Astrocyte (in vitro differentiated cells and primary cell): ENCODE measurements around the gene TBC1D5. TPM values are rescaled to one million over a fixed set of nuclear protein-coding genes. Genes with fewer than 3 reads are reported as not detected.

ENCODE experiments used
- DNase-seq: peaks from one replicate; pipeline ENCODE4 v3.0.0-alpha.2; 2010; ENCODE audit warnings: low read depth
- FAIRE-seq: peaks from 2 replicates; lab custom pipeline; 2011; peaks lifted over from hg19 to GRCh38; lab: Jason Lieb, UNC
- H2AFZ ChIP-seq: 2 replicates; pipeline ENCODE4 v1.6.0; 2012; ENCODE audit warnings: low read depth, low read length, inconsistent platforms
- H3K27ac ChIP-seq: 2 replicates; pipeline ENCODE4 v1.5.1; 2011; ENCODE audit warnings: low read depth, low read length, inconsistent platforms
- H3K27me3 ChIP-seq: 2 replicates; pipeline ENCODE4 v1.6.0; 2011; ENCODE audit warnings: low read length, inconsistent platforms; ENCODE audit not compliant: insufficient read depth
- H3K36me3 ChIP-seq: 2 replicates; pipeline ENCODE4 v1.5.1; 2011; ENCODE audit warnings: low read length, inconsistent platforms; ENCODE audit not compliant: insufficient read depth
- H3K4me1 ChIP-seq: 2 replicates; pipeline ENCODE4 v1.5.1; 2011; ENCODE audit warnings: low read length, inconsistent platforms; ENCODE audit not compliant: insufficient read depth
- H3K4me2 ChIP-seq: 2 replicates; pipeline ENCODE4 v1.6.0; 2012; ENCODE audit warnings: low read length, inconsistent platforms
- H3K4me3 ChIP-seq: 2 replicates; pipeline ENCODE4 v1.5.1; 2011; ENCODE audit warnings: low read depth, mild to moderate bottlenecking, low read length, inconsistent platforms; ENCODE audit not compliant: insufficient read depth
- H3K79me2 ChIP-seq: 2 replicates; pipeline ENCODE4 v1.6.0; 2012; ENCODE audit warnings: mild to moderate bottlenecking, low read length, inconsistent platforms; ENCODE audit not compliant: insufficient read depth
- H3K9ac ChIP-seq: 2 replicates; pipeline ENCODE4 v1.6.0; 2012; ENCODE audit warnings: mild to moderate bottlenecking, low read length, inconsistent platforms
- H3K9me3 ChIP-seq: 2 replicates; pipeline ENCODE4 v1.5.1; 2012; ENCODE audit warnings: low read depth, mild to moderate bottlenecking, low read length, inconsistent platforms; ENCODE audit not compliant: insufficient read depth
- H4K20me1 ChIP-seq: 2 replicates; pipeline ENCODE4 v1.6.0; 2012; ENCODE audit warnings: low read length, inconsistent platforms; ENCODE audit not compliant: insufficient read depth
- H3K27ac Mint-ChIP-seq: one replicate; pipeline ENCODE4 v1.8.0; 2021; ENCODE audit warnings: mild to moderate bottlenecking, mixed read lengths; ENCODE audit not compliant: unreplicated experiment
- H3K27me3 Mint-ChIP-seq: one replicate; pipeline ENCODE4 v1.8.0; 2021; ENCODE audit warnings: low read depth, mixed read lengths; ENCODE audit not compliant: unreplicated experiment
- H3K36me3 Mint-ChIP-seq: one replicate; pipeline ENCODE4 v1.8.0; 2021; ENCODE audit warnings: low read depth, mixed read lengths; ENCODE audit not compliant: unreplicated experiment
- H3K4me1 Mint-ChIP-seq: one replicate; pipeline ENCODE4 v1.8.0; 2021; ENCODE audit warnings: low read depth, mixed read lengths; ENCODE audit not compliant: unreplicated experiment
- H3K4me3 Mint-ChIP-seq: one replicate; pipeline ENCODE4 v1.8.0; 2021; ENCODE audit warnings: mild to moderate bottlenecking, moderate library complexity, mixed read lengths; ENCODE audit not compliant: unreplicated experiment
- H3K9me3 Mint-ChIP-seq: one replicate; pipeline ENCODE4 v1.8.0; 2021; ENCODE audit warnings: mild to moderate bottlenecking, mixed read lengths; ENCODE audit not compliant: unreplicated experiment
- CTCF ChIP-seq: IDR thresholded peaks from 2 replicates; pipeline ENCODE4 v1.5.1; 2011; ENCODE audit warnings: low read depth, mild to moderate bottlenecking, inconsistent platforms, low read length, moderate library complexity; ENCODE audit not compliant: insufficient read depth
- EZH2 ChIP-seq: IDR thresholded peaks from 2 replicates; pipeline ENCODE4 v1.6.1; 2012; ENCODE audit warnings: mild to moderate bottlenecking, low read length, inconsistent platforms; ENCODE audit not compliant: insufficient read depth
- total RNA-seq: library from RNA; stranded (reverse); gene quantifications from 2 replicates; pipeline ENCODE4 v1.2.1, GENCODE V29; 2021

Gene TBC1D5
- total RNA-seq, 1 donor from 2014 or later, result 23.0 TPM

GRCh38 chr3:17584066-17584465, 158.4 kb downstream of the TBC1D5 start:
- no peaks in the 10 kb centered on the region for H3K36me3 Mint-ChIP-seq

GRCh38 chr3:17583530-17583929, 158.9 kb downstream of the TBC1D5 start:
- FAIRE-seq, result no peak

More at GRCh38 chr3:17584066-17584465, 158.4 kb downstream of the TBC1D5 start:
- Histone ChIP-seq H3K4me2 (no peak overlapping the region), H3K9ac (no peak overlapping the region), H3K4me1 (no peaks in the 10 kb centered on the region), H2AFZ (no peak overlapping the region), H3K4me3 (no peak overlapping the region), H3K36me3 (no peaks in the 10 kb centered on the region), H3K79me2 (no peaks in the 10 kb centered on the region), H3K27me3 (no peaks in the 10 kb centered on the region), H4K20me1 (no peaks in the 10 kb centered on the region), H3K27ac (no peak overlapping the region), H3K9me3 (no peaks in the 10 kb centered on the region)
- no peaks in the 10 kb centered on the region for H3K27me3 Mint-ChIP-seq
- H3K9me3 Mint-ChIP-seq, result no peaks in the 10 kb centered on the region
- peaks cover 13% of the 10 kb centered on the region for H3K4me1 Mint-ChIP-seq
- no peak for FAIRE-seq
- DNase-seq, result no peak
- no peak overlapping the region for H3K4me3 Mint-ChIP-seq
- no peak for TF ChIP-seq EZH2
- TF ChIP-seq CTCF, result no peak
- H3K27ac Mint-ChIP-seq, result no peak overlapping the region

More at GRCh38 chr3:17583530-17583929, 158.9 kb downstream of the TBC1D5 start:
- Mint-ChIP-seq H3K9me3 (no peaks in the 10 kb centered on the region), H3K36me3 (no peaks in the 10 kb centered on the region), H3K27me3 (no peaks in the 10 kb centered on the region), H3K4me1 (peaks cover 13% of the 10 kb centered on the region), H3K4me3 (no peak overlapping the region), H3K27ac (no peak overlapping the region)
- no peaks in the 10 kb centered on the region for H3K27me3 ChIP-seq
- no peak overlapping the region for H3K9ac ChIP-seq
- no peaks in the 10 kb centered on the region for H3K4me1 ChIP-seq
- H3K79me2 ChIP-seq, result no peaks in the 10 kb centered on the region
- no peak for DNase-seq
- no peak overlapping the region for H3K27ac ChIP-seq
- no peaks in the 10 kb centered on the region for H3K36me3 ChIP-seq
- no peaks in the 10 kb centered on the region for H4K20me1 ChIP-seq
- H3K4me3 ChIP-seq, result no peak overlapping the region
- H3K4me2 ChIP-seq, result no peak overlapping the region
- H2AFZ ChIP-seq, result no peak overlapping the region
- TF ChIP-seq CTCF, result no peak
- TF ChIP-seq EZH2, result no peak
- no peaks in the 10 kb centered on the region for H3K9me3 ChIP-seq
